GM18507 (cell line): ENCODE results near the gene PNP.

ENCODE experiments used
- DNase-seq: peaks from one replicate; pipeline ENCODE4 v3.0.0; 2011; ENCODE audit warnings: low read depth; ENCODE audit not compliant: insufficient read length; ENCODE audit errors: extremely low spot score
- FAIRE-seq: peaks from 2 replicates; lab custom pipeline; 2011; peaks lifted over from hg19 to GRCh38; lab: Jason Lieb, UNC

Gene PNP

DNA sequence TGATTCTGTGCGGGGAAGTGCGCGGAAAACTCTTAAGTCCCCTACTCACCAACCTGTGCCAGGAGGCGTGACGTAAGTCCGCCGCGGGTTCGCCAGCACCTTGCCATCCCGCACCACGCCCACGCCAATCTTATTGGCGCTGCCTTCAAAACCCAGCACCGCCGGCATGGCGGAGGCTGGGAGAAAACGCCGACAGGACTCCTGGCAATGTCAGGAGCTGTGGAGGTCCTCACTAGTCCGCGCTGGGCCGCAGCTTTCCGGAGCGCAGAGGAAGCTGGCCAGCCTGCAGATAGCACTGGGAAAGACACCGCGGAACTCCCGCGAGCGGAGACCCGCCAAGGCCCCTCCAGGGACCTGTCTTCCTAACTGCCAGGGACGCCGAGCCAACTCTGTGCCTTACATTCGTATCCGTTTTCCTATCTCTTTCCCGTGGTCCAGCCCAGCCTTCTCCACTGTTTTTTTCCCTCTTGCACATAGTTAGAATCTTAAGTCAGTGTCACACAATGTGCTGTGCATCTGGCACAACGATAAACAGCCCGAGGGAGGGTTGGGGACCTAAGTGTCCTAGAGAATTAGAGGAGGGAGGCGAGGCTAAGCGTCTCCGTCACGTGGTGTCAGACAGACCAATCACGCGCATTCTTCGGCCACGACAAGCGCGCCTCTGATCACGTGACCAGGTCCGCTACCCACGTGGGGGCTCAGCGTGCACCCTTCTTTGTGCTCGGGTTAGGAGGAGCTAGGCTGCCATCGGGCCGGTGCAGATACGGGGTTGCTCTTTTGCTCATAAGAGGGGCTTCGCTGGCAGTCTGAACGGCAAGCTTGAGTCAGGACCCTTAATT, 14.5 kb upstream of the PNP start, which contains the start of the genes APEX1 and OSGEP:
Gene APEX1 (plus strand): TSS at position 711 of the 839 bp plus-strand sequence. CDS start 420 bp downstream, outside the sequence.
Gene OSGEP (minus strand): TSS at position 297 of the 839 bp plus-strand sequence. CDS start 129 bp downstream, at position 168.
- peak; percentile 100 for FAIRE-seq
- peak; percentile 90 for DNase-seq

DNA sequence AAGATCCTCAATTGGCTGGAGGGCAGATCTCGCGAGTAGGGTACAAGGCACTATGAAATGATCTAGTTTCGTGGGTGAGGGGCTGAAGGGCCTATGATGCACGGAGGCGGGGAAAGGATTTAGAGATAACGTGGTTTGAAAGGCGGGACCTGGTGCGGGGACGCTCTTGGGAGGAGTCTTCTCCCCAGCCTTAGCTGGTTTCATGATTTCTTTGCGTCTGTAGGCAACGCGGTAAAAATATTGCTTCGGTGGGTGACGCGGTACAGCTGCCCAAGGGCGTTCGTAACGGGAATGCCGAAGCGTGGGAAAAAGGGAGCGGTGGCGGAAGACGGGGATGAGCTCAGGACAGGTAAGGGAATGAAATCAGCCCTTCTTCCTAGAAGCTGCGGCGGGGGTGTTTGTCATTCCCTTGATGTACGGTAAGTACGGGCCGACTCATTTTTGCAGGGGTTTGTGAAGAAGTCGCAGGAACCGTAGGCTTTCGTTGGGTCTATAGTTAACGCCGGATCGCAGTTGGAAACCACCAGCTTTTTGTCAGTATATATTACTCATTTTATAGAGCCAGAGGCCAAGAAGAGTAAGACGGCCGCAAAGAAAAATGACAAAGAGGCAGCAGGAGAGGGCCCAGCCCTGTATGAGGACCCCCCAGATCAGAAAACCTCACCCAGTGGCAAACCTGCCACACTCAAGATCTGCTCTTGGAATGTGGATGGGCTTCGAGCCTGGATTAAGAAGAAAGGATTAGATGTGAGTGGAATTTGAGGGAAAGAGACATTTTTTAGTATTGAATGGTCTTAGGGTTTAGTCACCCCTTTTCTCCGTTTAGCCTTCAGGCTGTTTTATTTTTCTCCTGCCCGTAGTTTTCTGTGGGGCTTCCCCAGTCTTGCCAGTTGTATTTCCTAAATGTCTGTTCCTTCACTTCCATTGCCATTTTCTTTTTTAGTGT, 13.6 kb upstream of the PNP start:
- DNase-seq (no peak), FAIRE-seq (no peak)

DNA sequence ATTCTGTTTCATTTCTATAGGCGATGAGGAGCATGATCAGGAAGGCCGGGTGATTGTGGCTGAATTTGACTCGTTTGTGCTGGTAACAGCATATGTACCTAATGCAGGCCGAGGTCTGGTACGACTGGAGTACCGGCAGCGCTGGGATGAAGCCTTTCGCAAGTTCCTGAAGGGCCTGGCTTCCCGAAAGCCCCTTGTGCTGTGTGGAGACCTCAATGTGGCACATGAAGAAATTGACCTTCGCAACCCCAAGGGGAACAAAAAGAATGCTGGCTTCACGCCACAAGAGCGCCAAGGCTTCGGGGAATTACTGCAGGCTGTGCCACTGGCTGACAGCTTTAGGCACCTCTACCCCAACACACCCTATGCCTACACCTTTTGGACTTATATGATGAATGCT, 12.2 kb upstream of the PNP start:
- no peak for FAIRE-seq
- no peak for DNase-seq

- DNase-seq: no peak
- no peak for FAIRE-seq
Measured at GRCh38 chr14:20458031-20458789, 11.0 kb upstream of the PNP start.

- FAIRE-seq (peak; percentile 54), DNase-seq (no peak)
Measured at GRCh38 chr14:20460458-20461224, 8.6 kb upstream of the PNP start.

GRCh38 chr14:20461225-20462141, 7.7 kb upstream of the PNP start, which contains the start of gene PIP4P1:
Gene PIP4P1 (minus strand): TSS chr14:20461434. CDS start chr14:20461325, 109 bp downstream.
- FAIRE-seq: peak; percentile 100
- DNase-seq: peak; percentile 77

DNA sequence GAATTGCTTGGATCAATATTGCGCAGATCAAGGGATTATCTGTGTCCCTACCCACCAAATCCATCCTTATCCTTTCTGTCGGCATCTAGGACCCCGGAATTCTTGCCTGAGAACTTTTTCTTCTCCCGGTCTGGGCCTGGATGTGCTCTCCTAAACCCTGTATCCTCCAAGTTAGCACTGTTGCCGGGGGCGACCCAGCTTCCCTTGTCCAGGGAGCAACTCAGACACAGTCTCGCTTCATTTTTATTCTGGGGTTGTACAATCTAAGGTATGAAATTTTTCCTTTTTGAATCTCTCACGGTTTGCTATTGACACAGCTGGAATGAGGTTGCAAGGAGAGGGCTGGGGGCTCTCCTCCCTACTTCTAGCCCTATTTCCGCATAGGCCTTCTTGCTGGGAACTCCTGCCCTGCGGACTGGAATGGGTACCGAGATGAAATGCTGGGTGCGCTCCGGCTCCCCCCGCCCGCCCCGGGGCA, 403 bp upstream of the PNP start:
- FAIRE-seq (no peak), DNase-seq (no peak)

GRCh38 chr14:20469890-20470602, 840 bp downstream of the PNP start:
- FAIRE-seq (peak; percentile 49), DNase-seq (peak; percentile 35)

GRCh38 chr14:20470603-20470901, 1.3 kb downstream of the PNP start:
- FAIRE-seq (no peak), DNase-seq (no peak)

- DNase-seq (no peak), FAIRE-seq (no peak)
Measured at GRCh38 chr14:20472536-20473169, 3.4 kb downstream of the PNP start.

- DNase-seq: no peak
- no peak for FAIRE-seq
Measured at GRCh38 chr14:20476776-20477175, 7.6 kb downstream of the PNP start.

- DNase-seq (no peak), FAIRE-seq (no peak)
Measured at GRCh38 chr14:20477211-20477876, 8.1 kb downstream of the PNP start.

DNA sequence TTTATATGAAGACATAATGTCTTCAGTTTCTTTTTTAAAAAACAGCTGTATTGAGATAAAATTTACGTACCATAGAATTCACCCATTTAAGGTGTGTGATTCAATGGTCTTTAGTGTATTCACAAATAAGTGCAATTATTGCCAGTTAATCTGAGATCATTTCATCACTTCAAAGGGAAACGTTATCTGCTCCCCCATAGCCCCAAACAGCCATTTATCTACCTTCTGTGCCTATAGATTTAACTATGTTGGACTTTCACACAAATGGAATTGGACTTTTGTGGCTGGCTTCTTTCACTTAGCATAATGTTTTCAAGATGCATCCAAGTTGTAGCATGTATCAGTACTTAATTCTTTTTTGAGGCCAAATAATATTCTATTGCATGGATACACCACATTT, 9.7 kb downstream of the PNP start:
- FAIRE-seq: no peak
- no peak for DNase-seq

DNA sequence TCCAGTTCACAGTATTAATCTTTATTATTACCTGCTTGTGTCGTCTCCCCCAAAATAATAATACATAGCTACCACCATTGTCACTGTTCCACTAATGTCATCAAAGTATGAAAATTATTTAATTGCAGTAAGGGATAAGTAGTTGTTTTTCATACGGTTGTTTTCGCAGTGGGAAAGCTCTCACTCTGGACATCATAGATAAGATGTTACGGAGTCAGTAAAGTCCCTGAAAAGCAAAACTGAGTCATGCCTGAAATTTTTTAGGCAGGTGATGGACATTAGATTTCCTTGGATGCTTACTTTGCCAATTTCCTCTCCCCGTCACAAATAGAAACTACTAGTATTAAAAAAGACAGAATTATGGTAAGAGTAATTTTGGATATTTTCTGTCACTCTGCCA, 13.2 kb downstream of the PNP start:
- FAIRE-seq: no peak

DNA sequence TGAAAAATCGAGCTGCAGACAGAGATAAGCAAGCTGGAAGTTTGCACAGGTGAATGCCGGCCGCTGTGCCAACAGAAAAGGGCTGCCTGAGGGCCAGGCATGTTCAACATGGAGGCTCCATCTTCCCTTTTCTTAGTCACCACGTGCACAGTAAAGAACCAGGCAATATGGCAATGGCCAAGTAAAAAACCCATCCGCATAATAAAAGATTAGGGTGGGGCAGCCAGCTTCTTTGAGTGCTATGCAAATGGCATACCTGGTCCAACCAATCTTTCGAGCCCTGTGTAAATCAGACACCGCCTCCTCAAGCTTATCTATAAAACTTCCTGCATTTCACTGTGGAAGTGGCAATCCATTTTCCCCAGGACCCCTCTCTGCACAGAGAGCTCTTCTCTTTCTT, 16.7 kb downstream of the PNP start:
- no peak for DNase-seq
- FAIRE-seq: no peak

More for the DNA sequence above, 13.2 kb downstream of the PNP start:
- DNase-seq: no peak

- DNase-seq (no peak), FAIRE-seq (no peak)
Measured at GRCh38 chr14:20486684-20487395, 17.6 kb downstream of the PNP start.
